GM21619 (cell line): Measurements from ENCODE around the gene CTTNBP2.
A peak's percentile ranks its signal among the peaks of the same experiment; 100 is the strongest.

Experiments used
- ATAC-seq: cut with Tn5 transposase; IDR thresholded peaks from one replicate; pipeline ENCODE4 v1.9.1; 2021; ENCODE audit not compliant: unreplicated experiment

The CTTNBP2 gene

DNA sequence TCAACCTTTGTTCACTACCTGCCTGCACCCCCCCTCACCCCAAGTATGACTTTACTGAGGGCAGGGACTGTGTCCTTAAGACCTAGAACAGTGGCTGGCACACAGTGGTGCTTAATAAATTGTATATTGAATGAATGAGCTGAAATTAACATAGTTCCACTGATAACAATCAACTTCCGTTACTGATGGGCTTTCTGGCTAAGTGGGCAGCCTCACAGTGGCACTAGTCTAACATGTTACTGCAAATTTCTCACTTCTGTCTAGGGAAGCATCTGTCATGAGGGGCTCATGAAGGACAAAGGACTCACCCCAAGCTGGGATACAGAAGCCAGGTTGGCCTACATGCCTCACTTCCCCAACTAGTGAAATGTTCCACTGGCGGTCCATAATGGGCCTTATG, 79.3 kb downstream of the CTTNBP2 start:
- no peak for ATAC-seq

- ATAC-seq = no peak
Observed at GRCh38 chr7:117793521-117793920, 79.7 kb downstream of the CTTNBP2 start.

- peak; percentile 68 for ATAC-seq
Observed at GRCh38 chr7:117791877-117792780, 81.1 kb downstream of the CTTNBP2 start.

DNA sequence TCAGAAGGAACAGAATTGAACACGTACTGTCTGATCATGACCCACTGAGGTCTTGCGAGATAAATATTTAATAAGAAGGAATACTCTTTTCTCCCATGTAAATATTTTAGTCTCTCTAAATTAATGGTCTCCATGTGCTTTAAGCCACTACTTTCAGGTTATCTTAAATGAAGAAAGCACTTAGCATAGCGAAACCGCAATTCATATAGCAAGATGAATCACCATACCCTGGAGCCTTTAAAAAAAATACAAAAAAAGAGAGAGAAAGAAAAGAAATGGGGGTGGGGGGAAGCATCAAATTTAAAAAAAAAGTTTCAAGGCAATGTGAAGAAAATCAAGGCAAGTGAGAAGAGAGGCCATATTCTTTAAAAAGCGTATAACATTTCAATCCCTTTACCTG, 82.5 kb downstream of the CTTNBP2 start:
- no peak for ATAC-seq

GRCh38 chr7:117790251-117790650, 83.0 kb downstream of the CTTNBP2 start:
- no peak for ATAC-seq

GRCh38 chr7:117785431-117785830, 87.8 kb downstream of the CTTNBP2 start:
- no peak for ATAC-seq

DNA sequence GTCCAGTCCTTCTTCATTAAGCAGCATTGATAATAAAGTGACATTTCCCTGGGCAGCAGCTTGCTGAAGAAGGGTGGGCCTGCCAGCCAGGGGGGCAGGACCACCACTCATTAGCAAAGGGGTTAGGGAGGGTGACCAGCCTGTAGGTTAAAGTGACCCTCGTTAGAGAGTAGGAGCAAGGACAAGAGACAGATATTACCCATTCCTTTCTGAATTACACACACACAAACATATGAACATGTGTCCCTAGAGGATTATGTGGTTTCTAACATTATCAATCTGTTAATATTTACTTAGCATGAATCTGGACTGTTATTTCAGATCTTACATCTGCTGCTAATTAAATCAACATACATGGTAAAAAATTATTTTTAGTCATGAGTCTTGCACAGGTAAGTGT, 88.9 kb downstream of the CTTNBP2 start:
- peak; percentile 51 for ATAC-seq

DNA sequence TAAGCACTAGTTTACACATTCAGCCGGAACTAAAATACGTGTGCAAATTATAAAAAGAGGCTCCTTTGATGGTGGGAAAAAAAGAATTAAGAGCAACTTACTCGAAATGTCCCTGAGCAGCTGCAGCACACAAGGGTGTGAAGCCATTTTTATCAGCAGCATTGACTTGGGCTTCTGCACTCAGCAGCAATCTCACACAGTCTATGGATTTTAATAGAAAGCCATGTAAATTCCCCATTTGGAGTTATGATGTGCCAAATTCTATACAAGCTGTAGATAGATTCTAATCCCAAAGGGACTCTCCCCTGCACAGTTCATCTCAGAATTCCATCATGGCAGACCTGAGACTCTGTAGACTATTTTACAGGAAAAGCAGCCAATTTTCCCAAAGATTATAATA, 90.5 kb downstream of the CTTNBP2 start:
- ATAC-seq = no peak

DNA sequence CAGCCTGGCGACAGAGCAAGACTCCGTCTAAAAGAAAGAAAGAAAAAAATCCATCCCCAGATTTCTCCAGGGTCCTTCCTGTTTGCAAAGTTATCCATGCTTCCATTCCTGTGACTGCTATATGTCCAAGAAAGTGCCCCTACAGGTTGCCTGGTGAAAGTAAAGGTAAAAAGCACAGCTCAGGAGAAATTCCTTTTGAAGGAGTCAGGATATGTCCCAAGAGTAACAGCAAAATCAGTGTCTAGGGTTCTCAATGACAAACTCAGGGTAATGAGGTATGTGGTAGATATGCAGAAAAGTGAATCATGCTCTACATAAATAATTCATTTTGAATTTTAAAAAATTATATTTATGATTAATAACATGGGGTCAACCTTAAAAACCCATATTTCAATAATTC, 91.5 kb downstream of the CTTNBP2 start:
- ATAC-seq = no peak

DNA sequence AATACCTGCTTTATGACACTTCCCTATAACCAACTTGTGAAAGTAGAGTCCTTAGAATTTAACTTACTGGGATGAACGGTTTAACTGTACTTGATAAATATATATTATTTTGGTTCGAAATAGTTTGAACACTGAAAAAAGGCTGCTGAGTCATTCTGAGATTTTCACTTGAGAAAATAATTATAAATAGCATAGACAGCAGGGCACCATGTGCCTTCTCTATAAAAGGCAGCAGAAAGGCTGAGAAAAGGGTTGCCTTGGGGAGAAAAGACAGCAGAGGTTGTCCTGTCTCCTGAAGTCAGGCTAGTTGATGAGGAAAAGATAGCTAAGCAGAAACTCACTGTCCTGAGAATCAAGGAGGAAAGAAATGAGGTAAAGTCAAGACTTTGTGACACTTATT, 92.4 kb downstream of the CTTNBP2 start:
- peak; percentile 80 for ATAC-seq

GRCh38 chr7:117777335-117778142, 95.7 kb downstream of the CTTNBP2 start:
- no peak for ATAC-seq

DNA sequence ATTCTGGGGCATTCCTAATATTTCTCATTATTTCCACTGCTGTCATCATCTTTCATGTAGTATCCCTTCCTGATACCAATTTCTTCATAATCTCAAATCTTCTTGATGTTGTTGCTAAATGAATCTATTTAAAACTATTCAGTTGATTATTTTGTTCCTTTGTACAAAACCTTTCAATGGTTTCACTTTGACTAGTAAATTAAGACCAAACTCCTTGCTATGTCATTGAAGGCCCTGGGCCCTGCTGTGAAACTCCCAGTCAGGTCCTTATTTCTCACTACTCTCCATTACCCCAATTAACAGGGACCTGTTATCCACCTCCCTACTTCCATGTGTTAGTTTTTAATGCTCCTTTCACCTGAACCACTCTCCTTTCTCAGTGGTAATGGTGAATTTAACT, 97.0 kb downstream of the CTTNBP2 start:
- no peak for ATAC-seq

DNA sequence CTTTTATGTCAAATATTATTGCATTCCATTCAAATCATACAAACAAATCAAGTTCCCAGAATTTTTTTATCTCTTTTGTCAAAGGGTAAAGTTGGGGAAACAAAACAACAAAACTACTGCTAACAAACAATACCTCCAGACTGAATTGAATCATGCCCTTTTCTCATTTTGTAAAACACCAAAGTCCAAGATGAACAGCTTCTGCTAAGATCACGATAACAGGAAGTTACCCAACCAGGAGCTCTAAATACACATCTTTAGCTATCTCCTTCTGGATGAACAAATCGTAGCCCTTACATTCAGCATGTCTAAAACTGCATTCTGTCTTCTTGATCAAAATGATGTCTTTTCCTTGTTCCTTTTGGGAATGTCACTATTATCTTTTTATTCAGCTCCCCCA, 97.4 kb downstream of the CTTNBP2 start:
- ATAC-seq = no peak

DNA sequence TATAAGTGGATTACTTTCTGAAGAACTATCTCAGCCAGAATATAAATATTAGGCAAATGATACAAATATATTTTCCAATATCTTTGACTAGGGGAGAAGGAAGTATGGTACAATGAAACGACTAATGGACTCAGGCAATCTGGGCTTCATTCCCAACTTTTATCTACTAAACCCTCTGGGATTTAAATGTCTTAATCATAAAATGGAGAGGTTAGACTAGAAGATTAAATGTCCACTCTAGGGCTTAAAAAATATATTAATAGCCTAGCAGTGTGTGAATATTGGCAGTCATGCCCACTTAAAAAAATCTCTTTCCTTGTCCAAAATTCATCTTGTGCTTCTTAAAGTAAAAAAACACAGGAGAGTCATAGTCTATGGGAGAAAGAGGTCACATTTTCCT, 98.3 kb downstream of the CTTNBP2 start:
- ATAC-seq = no peak

- no peak for ATAC-seq
Observed at GRCh38 chr7:117772421-117772820, 100.8 kb downstream of the CTTNBP2 start.

DNA sequence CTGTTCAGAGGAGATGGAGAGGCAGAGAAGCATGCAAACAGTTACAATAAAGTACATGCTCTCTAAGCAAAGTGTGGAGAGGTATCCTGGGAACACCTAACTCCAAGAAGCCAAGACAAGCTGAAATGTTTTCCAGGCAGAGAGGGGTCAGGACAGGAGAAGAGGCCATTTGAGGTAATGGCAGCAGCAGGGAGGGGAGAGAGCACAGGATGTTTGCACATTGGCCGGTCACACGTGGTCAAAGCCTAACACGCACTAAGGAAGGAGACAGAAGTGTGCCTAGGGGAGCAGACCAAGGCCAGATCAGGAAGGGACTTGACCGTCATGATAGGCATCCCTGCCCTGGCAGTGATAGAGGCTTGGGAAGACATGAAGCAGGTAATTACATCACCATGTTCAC, 101.5 kb downstream of the CTTNBP2 start:
- no peak for ATAC-seq

GRCh38 chr7:117769085-117769484, 104.2 kb downstream of the CTTNBP2 start:
- peak; percentile 46 for ATAC-seq

DNA sequence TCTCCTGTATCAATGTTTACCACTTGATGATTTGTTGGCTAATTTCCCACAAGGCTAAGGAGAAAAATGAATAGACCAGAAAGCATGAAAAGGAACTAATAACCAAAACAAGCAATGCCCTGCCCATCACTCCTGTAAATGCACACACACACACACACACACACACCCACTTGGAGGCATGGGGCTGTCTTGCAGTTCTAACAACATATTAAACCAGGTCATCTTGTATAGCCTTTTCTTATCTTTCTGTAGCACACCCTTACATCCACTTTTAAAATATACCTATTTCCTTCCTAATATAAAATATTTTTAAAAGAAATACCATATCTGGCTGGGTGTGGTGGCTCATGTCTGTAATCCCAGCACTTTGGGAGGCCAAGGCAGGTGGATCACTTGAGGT, 105.3 kb downstream of the CTTNBP2 start:
- ATAC-seq = no peak

DNA sequence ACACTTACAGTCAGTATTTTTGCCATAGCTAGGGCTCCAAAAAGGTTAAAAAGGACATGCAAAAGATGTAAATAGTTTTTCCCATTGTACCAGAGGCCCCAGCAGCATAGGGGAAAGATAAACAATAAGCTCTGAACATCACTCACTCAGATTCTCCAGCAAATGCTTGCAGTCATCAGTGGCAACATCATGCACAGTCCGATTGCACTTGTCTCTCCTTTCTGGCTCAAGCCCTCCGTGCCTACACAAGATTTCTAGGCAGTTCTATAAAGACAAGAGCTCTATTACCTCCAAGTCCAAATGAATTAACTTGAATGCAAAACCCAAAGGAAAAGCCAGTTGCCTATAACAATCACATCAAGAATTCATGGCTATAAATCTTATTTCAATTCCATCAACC, 106.3 kb downstream of the CTTNBP2 start:
- ATAC-seq = no peak

DNA sequence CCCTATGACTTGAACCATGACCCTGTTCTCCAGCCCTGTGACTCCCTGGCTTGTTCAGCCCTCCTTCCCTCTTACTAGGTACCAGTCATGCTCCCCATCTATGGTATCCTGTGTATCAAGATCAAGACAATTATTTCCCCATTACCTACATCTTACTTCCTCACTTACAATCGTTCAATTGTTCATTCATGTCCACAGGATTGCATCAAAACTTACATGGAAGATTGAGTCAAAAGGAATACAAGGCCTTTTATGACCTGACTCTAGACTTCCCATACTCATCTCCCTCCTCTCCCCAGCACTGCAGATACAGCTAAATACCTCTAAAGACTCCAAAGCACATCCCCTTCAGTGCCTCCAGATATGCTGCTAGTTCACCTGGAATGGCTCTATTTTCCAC, 109.2 kb downstream of the CTTNBP2 start:
- ATAC-seq = no peak

DNA sequence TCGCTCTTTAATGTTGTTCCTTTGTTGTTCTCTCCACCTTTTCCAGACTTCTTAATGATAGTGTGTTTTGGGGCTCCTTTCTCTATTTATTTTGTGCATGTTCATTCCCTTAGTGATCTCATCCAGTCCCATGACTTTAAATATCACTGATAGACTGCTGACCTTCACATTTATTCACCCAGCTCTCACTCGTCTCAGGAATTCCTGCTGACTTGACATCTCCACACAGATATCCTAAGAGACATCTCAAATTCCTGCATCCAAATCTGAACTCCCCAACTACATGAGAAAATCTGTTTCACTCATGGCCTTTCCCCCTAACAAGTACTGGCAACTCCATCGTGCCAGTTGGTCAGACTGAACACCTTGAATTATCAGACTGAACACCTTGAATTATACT, 111.2 kb downstream of the CTTNBP2 start:
- no peak for ATAC-seq

DNA sequence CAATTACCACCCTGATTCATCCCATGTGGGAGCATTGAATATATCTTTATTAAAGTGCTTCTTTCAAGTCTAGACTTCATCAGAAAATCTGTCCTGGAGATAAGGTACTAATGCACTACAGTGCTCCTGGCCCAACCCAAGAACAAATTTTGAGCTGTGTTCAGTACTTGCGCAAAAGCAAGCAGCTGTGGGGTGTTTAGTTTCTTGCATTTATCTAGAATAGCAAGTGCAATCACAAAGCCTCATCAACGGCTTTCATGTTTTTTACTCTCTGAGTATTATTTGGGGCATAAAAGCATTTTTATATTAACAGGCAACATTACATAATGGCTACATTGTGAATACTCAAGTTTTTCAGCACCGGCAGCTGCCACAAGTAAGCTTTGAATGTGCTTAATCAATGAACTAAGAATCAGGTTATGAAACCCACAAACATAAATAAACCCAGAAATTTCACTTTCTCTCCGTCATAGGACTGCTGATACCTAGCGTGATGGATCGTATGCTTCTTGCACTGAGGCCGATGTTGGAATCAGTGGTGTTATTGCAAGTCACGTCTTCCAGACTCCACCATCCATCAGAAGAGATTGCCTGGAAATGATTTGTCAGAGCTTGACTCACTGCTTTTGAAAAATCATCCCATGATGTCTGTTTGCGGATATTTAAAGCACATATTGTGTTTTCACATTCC, 113.1 kb downstream of the CTTNBP2 start:
- no peak for ATAC-seq
